ENCODE results near the gene CORO6.

The CORO6 gene

DNA sequence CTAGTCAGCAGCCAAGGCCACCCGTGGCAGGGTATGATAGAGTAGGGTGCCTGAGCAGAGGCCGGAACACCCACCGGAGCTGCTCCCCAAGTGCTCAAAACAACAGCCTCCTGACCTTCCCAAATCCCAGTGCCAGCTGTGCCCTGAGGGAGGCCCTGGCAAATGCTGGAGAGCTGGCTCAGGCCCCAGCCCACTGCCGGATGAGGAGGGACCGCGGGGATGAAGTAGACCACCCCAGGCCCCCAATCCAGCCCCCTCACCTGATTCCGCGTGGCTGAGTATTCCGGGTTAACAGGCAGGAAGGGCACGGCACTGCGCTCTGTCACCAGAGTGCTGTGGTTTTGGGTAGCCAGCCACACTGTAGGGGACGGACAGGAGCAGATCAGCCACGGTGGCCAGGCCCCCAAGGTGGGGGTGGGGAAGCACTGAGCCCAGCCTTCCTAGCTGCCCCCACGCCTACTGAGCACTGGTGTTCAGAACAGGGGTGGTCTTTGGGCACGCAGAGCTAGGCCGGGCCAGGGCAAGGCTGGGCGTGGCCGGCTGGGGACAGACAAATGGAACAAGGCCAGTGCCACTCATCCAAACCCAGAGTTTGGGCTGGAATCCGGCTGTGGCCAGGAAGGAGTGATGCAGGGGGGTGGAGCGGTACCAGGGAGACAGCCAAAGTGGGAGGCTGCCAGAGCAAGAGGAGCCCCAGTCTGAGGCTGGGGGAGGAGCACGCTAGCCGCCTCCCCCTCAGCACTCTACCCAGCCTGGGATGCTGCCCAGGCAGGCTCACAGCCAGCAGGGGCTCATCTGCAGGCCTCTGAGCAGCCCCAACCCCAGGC, 45.1 kb downstream of the CORO6 start:
- no peak for DNase-seq (ENCODE audit: low read depth in 3 of 3)

DNA sequence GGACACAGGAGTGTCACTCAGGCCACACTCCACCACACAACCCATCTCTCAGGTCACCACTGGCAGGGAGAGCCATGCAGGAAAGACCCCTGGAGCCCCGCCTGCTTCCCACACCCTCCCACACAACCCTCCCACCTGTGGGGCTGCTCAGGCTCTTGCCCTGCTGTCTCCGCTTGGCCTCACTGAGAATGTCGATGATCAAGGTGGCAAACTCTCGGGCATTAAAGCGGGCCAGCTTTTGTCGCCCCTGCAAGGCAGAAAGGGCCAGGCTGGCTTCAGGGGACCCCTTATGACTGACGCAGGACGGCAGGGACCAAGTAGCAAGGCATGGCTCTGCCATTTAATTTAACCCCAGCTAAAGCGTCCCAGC, 45.7 kb downstream of the CORO6 start:
- no peak for DNase-seq (ENCODE audit: low read depth in 3 of 3)

DNA sequence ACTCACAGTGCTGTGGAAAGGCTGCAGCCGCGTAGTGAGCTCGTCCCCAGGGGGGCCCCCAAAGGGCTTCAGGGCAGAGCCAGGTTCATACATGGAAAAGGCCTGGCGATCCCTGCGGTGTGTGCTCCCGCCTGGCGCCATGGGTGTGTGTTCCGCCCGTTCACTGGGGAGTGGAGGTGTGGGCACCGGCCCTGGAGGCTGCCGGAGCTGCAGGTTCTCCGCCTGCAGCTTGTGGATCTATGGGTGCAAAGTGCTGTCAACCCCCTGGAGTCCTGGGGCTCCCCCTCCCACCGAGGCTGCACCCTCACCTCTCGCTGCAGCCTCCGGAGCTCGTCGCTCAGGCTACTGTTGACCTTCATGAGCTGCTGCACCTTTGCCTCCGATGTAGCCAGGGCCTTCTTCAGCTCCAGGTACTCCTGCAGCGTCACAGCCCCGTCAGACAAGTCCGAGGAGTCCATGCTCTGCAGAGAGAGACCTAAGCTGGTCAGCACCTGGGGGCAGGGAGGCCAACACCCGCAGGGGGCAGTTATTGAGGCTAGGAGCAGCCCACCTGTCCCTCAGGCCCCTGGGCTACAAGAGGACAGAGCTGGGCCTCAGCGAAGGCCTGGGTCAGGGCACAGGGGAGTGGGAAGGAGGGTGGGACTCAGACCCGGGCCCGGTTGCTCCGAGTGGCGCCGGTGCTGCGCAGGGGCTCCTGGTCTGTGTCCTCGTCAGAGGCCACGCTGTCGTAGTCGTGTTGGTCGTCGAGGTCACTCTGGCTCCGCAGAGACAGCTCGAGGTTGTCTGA, 46.3 kb downstream of the CORO6 start:
- no peak for DNase-seq (ENCODE audit: low read depth in 3 of 3)

DNA sequence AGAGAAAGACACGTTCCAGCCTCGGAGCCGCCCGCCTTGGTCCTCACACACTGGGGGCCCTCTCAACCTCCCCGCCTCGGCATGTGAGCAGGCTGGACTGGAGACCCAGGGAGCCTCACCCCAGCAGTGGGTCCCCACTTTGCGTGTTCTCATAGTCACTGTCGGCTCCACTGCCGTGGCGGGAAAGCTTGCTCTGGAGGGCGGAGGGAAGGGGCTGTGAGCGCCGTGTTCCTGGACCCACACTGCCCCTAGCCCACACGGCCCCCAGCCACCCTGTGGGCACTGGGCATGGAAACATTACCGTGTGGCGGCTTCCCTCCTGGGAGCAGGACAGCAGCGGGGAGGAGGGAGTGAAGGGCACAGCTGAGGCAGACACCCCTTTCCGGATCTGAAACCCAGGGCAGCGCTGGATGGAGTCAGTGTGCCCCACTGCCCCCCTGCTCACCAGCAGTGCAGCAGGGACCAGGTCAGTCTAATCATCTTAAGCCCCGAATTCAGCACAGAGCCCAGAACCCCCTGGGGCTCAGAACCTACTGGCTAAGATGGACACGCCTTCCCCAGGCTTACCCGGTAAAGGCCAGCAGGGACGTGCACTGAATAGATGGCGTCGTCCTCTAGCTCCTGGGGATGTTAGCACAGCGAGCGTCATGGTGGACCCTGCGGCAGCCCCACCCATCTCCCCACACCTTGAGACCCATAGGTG, 47.0 kb downstream of the CORO6 start:
- DNase-seq (ENCODE audit: low read depth in 3 of 3) = no peak

DNA sequence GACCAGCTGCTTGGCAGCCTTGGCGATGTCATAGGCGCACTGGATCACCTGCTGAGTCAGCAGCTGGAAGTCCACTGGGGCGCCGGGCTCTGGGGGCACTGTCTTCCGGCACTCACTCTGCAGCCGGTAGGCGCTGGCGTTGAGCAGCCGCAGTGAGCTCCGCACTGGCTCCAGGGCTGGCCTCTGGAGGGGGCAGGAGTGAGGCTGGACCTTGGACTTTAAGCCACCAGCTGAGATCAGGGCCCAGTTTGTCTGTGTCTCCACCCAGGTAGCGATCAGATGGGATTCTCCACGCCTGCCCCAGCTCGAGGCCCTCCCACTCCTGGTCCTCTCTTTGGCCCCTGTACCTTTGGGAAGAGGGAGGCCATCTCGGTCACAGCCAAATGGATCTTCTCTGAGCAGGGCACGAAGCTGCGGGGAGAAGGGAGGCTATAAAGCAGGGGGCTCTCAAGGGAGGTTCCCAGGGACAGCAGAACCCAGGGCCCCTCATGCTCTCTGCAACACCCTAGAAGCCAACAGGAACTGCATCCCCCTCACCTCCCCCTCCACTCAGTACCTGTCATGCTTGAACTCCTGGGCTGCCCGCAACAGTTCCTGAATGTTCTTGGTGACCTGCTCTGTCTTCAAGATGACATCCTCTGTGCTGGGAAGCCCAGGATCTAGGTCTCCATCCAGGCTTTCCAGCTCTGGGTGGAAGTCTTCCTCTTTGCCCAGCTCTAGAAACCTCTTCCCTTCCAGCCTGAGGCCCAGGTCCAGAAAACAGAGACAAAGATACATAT, 47.8 kb downstream of the CORO6 start:
- no peak for DNase-seq (ENCODE audit: low read depth in 3 of 3)

DNA sequence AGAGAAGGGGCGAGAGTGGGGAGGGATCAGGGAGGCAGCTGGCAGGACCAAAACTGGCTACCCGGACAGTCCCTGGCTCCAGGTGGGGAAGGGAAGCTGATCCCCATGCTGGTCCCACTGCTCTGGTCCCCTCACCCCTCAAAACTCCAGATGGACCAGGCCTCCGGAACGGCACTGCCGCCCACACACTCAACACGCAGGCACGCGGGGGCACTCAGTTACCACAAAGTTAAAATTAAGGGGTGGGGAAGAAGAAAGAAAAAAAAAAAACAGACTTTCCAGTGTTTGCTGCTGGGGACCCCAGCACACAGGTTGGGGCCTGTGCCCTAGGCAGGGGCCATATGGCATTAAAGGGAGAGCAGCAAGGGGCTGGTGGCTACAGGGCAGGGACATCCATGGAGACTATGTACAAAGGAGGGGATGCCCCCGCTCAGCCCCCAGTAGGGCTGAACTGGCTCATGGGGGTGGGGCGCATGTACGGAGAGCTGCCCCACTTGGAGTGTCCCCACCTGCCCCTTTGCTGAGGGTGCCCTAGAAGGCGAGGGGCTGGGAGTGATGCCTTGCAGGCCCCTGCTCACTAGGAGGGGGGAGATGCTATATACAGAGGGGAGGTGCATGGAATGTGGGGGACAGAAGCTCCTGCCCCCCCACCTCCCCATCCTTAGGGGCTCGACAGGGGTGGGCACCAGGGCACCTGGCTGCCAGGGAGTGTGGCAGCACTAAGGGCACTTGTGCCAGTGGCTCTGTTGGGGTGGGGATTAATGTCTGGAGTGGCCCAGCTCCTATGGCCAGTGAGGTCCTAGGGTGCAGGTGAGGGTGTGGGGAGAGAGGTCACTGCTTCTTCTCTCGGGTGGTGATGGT, 48.6 kb downstream of the CORO6 start:
- no peak for DNase-seq (ENCODE audit: low read depth in 3 of 3)

DNA sequence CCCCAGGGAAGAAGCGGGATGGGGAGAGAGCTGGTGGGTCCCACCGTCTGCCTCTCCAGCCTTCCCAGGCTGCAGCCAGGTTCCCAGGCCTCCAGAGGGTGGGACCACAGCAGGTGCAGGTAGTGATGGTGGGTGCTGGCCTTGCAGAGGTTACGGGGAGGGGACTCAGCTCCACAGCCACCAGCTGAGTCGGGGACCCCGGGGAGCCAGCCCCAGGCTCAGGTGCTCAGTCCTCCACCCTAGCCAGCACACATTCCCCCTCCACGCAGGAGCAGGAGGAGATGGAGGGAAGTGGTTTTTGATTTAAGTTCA, 49.2 kb downstream of the CORO6 start:
- DNase-seq (ENCODE audit: low read depth in 3 of 3) = no peak

DNA sequence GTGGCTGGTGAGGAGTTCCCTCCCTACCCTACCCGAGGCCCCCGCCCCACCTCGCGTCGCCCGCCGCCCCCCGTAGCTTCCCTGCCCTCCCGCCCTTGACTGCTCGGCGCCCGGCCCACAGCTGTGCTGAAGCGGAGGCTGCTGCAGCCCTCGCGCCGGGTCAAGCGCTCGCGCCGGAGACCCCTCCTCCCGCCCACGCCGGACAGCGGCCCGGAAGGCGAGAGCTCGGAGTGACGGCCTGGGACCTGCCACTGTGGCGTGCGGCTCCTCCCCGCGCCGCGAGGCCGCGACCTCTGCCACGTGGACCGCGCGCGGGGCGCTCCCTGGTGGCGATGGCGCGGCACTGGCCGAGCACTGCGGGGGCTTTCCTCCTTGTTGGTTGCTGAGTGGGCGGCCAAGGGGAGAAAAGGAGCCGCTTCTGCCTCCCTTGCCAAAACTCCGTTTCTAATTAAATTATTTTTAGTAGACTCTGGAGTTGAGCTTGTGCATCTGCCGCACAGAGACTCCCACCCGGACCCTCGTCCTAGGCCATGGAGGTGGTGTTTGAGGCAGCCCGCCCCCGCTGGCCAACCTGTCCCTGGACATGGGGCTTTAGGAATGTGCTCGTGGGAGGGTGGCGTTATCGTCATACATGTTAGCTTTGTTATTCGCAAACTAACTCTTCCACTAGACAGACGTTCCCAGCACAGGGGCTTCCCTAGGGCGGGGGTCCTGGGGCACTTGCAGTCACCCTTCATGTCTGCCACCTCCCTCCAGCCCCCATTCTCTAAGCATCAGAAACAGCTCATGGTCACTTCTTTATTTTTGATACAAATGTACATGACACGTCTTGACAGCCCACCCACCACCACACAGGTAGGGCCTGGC, 49.8 kb downstream of the CORO6 start:
- DNase-seq (ENCODE audit: low read depth in 3 of 3) = peak in 1 of 3 experiments; percentile 65

DNA sequence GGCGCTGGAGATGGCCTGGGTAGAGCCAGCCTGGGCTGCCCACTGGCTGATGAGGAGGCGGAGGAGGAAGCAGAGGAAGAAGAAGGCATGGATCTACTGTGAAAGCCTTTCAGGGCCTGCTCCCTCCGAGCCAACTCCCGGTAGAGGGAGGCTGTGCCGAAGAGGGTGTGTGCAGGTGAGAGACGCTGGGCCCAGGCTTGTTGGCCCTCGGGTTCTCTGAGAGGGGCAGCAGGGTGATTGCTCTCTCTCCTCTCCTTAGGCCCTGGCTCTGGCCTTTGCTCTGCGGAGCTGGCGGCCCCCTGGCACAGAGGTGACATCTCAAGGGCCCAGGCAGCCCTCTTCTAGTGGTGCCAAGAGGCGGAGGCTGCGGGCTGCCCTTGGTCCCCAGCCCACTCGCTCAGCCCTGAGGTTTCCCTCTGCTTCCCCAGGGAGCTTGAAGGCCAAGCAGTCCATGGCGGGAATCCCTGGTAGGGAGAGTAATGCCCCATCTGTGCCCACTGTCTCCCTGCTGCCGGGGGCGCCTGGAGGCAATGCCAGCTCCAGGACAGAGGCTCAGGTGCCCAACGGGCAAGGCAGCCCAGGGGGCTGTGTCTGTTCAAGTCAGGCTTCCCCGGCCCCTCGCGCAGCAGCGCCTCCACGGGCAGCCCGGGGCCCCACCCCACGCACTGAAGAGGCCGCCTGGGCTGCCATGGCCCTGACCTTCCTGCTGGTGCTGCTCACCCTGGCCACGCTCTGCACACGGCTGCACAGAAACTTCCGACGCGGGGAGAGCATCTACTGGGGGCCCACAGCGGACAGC, 50.6 kb downstream of the CORO6 start:
- no peak for DNase-seq (ENCODE audit: low read depth in 3 of 3)

DNA sequence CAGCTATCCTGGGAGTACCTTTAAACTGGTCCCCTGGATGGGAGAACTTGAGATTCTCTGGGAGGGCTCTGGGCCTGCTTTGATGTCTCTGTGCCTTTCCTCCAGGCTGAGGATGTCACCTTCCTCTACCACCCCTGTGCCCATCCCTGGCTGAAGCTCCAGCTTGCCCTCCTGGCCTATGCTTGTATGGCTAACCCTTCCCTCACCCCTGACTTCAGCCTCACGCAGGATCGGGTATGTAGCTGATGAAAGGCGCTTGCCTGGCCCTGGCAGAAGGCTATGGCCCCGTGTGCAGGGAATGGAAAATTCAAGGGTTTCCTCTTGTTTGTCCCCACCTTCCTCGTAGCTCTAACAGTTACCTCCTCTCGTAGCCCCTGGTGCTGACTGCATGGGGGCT, 51.2 kb downstream of the CORO6 start:
- no peak for DNase-seq (ENCODE audit: low read depth in 3 of 3)

DNA sequence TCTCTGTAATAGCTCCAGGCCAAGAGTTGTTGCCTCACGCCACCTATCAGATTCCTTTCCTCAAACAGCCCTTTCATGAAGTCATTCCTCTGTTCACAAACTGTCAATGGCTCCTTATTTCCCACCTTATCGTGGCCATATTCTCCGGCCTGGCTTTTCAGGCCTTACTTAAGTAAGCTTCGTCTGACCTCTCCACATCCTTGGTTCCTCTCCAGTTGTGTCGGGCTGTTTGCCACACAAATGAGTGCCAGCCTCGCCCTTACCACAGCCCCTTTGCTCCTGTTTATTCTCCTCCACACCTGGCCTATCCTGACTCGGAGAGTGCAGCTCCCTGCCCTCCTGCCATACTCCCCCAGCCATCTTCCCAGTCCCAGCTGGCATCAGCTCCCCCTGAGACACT, 52.2 kb downstream of the CORO6 start:
- no peak for DNase-seq (ENCODE audit: low read depth in 3 of 3)

DNA sequence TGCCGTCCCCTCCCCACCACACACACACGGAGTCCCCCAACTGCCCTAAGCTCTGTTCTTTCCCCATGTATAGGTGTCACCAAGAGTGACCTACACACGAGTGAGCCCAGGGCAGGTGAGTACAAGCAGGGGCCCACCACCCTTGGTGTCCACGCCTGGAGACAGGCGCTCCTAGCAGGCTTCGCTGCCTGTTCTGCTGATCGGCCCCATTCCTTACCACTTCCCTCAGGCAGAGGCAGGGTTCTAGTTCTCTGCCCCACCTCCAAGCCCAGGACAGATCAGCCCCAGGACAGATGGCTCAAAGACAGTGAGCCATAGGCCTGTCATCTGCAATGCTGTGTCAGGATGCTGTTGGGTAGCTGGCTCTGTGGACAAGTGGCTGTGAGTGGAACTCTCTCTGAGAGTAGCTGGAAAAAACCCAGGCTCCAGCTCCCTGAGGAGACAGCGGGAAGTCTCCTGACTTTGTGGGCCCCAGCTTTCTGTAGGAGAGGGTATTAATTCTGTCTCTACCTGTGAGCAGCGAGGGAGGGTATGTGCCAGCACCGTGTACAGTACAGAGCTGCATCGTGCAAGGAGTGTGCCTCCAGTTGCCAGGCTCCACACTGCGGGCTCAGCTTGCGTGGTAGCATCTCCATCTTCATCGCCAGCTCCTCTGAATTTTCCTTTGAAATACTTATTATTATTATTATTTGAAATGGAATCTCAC, 53.3 kb downstream of the CORO6 start:
- no peak for DNase-seq (ENCODE audit: low read depth in 3 of 3)

DNA sequence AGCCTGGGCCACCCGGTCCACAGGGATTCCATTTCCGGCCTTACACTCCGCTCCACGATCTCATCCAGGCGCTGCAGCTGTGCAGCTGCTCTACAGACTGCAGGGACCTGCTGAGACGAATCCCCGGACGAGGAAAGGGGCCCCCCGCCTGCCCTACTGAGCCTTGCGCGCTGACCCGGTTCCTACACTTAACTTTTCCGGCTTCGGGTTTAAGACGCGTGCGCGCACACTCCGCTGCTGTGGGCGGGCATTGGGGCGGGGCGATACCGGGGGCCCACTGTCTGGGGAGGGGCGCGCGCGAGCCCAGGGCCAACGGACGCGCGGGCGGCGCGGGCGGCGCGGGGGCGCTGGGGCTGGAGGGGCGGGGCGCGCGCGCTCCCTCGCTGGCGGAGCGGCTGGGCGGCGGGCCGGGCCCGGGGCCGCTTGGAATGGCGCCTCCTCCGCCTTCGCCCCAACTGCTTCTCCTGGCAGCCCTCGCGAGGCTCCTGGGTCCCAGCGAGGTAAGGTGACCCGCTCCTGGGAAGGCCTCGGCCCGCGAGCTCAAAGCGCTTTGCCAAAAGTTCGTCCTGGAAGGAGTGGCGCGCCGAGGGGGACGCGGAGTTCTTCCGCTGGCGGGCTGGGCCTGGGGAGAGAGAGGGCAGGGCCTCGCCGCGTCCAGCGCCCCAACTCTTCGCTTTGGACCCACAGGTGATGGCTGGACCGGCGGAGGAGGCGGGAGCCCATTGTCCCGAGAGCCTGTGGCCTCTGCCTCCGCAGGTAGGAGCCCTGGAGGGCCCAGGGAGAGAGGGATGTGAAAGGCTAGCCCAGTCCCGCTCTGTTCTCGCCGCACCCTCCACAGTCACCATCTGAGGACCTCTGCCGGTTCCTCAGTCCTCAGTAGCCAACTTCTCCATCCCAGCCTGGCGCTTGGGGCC, 54.1 kb downstream of the CORO6 start, which contains the start of gene TP53I13:
TP53I13 (plus strand) TSS at position 371 of the 914 bp plus-strand sequence; CDS start at position 429, 58 bp downstream.
- DNase-seq (ENCODE audit: low read depth in 3 of 3) = peak; percentile 78 to 95 (median 85)

DNA sequence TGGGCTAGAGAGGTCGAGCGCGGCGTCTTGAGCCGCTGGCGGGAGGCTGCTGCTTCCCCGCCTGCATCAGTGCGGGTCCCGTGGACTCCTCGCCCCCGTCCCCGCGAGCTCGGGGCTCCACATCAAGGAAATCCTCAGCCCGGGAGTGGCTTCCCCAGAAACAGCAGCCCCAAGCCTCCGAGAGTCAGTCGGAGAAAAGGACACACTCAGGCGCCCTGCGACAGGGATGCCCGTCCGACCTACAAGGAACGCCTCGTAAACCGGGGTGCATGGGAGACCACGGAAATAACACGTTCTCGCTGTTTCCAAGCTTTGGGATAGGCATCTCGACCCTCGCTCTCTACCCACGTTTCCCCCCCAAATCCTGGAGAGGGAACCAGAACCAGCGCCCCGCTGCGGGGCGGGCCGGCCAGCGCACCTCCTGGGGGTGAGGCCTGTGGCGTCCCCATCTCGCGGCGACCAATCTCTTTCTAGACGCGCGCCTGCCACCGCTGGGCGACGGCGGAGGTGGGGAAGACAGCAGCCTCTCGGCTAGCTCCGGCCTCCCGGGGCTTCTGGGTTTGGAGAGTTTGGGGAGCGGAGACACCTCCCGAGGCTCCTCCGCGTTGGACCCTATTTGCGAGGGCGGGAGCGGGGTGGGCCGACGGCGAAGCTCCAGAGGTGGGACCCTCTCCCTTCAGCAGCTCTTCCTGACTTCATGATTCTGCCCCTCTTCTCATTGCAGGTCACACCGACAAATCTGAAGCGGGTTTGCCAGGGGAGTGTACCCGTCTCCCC, 55.0 kb downstream of the CORO6 start:
- DNase-seq (ENCODE audit: low read depth in 3 of 3) = peak in 2 of 3 experiments; percentile 59 to 77

DNA sequence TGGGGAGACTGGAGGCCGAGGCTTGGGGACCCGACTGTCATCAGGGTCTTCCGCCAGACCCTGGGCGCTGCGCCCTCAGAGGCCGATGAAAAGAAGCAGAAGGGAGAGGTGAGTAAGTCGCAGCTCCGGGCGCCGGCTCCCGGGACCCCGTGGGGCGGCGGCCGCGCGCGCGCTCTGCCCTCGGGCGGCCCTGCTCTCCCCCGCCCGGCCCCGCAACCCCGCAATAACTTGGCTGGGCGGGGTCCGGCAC, 55.5 kb downstream of the CORO6 start:
- no peak for DNase-seq (ENCODE audit: low read depth in 3 of 3)

DNA sequence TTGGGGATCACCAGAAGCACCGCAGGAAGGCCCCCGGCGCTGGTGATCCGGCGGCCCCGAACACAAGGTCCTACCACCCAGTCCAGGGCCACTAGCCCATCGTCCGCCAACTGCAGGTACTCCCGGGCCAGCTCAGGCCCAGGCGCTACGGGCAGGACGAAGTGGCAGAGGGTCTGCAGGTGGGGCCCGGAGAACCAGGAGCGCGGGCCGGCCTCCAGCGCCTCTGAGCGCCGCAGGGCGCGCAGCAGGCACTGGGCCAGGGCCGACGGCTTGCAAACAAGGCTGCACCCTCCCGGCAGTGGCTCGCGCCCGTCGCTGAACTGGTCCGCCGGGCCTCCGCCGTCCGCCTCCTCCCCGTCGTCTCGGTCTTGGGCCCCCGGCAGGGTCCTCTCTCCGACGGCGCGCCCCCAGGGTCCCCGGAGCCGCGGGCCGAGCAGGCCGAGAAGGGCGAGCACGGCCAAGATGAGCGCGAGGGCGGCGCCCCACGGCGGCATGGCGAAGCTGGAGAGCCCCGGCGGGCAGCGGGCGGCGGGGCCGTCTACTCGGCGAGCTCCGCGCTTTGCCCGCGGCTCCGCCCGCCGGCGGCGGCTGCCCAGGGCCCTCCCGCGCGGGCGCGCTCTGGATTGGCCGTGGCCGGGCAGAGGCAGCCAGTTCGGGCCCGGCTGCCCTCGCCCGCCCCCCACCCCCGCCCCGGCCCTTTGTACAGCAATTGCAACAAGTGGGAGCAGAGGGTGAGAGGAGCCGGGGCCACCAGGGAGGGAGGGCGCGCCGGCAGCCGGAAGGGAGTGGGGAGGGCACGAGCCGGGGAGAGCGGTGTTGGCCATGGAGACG, 56.0 kb downstream of the CORO6 start, which contains the start of gene ABHD15:
ABHD15 (minus strand) TSS at position 565 of the 831 bp plus-strand sequence; CDS start at position 494, 71 bp downstream.
- peak in 1 of 3 experiments; percentile 68 for DNase-seq (ENCODE audit: low read depth in 3 of 3)

Data from stimulated activated CD4-positive, alpha-beta T cell treated with anti-CD3 and anti-CD28 coated beads, TNF-alpha, amount 100 ng/mL, for 24 hours (primary cell).